ENCODE measurements around the gene OR4C5. TPM values are rescaled to one million over a fixed set of nuclear protein-coding genes. Genes with fewer than 3 reads are reported as not detected.
"Not testable (repeated sequence)": the region's sequence is repeated elsewhere in the genome, so short reads cannot be mapped to it uniquely, and the experiment has no call there.

Gene OR4C5
- total RNA-seq: not detected in 2 replicates

DNA sequence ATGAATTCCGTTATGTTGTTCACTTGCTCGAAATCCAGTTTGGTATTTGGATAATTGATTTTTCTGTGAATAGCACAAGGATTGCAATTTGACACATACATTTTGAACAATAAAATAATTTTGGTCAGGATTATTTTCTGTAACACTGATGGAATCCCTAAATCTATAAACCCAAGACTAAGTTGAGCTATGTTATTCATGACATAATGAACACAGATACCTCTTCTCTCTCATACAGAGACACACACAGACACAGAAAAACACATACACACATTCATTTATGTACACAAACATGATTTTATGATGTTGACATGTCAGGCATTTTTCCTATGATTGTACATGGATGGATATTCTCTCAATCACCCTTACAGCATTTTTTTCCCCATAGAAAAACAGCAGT is at the start of gene OR4C5:
Gene OR4C5 (minus strand): TSS at position 101 of the 400 bp plus-strand sequence. CDS start 0 bp downstream, at position 101.
- no peak for DNase-seq (ENCODE audit: extremely low read depth, low read depth, low spot score)

DNA sequence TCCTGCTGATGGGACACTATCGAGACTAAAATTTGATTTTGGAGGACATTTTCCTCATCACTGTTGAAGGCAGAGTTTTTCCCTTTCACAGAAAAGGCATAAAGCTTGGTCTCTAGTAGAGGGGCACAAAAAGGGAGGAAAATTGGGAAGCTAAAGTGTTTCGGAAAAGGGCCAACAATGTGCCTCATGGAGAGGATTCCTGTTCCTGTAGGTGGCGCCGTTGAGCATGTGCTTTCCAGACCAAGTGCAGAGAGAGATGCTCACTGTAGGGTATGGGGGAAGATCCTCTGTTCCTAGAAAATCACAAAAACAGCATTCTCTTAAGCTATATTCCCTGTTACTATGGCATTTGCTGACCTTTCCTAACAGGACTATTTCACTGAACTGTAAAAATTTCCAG is 18.4 kb upstream of the OR4C5 start:
- DNase-seq (ENCODE audit: extremely low read depth, low read depth, low spot score): no peak

DNA sequence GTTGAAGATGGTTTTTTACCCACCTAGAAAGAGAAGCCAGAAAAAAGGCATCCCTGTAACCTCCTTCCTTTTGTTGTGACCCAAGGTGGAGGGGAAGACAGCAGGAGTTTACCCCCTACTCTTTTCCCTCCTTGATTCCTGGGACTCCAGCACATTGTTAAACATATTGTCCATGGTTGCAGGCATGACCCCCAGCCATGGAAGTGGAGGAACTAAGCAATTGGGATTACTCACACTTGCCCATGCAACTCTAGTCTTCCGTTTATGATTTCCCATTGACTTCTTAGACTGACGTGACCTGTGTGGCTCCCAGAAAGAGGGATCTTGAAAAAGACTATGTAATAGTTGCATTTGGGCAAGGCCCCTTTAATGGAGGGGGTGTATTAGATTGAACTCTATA is 17.9 kb upstream of the OR4C5 start:
- DNase-seq (ENCODE audit: extremely low read depth, low read depth, low spot score): not testable (repeated sequence)

DNA sequence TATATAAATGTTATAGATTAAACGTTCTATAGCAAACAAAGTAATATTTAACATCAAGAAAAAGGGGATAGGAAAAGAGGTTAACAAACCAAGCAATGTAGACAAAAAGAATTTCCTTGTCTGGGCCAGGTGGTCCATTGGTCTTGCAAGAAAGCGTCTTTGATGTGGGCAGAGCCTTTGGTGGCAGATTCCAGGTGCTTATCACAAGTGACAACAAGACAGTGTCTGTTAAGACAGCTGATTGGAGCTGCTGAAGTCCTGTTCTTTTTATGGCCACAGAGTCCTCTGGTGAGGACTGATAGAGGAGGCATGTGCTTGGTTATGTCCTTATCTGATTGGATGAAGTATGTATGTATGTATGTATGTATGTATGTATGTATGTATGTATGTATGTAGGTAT is 5.0 kb downstream of the OR4C5 start:
- DNase-seq (ENCODE audit: extremely low read depth, low read depth, low spot score): not testable (repeated sequence)

- DNase-seq (ENCODE audit: extremely low read depth, low read depth, low spot score): no peak
These were observed 11.6 kb downstream of the OR4C5 start for GRCh38 chr11:48354677-48355076.

DNA sequence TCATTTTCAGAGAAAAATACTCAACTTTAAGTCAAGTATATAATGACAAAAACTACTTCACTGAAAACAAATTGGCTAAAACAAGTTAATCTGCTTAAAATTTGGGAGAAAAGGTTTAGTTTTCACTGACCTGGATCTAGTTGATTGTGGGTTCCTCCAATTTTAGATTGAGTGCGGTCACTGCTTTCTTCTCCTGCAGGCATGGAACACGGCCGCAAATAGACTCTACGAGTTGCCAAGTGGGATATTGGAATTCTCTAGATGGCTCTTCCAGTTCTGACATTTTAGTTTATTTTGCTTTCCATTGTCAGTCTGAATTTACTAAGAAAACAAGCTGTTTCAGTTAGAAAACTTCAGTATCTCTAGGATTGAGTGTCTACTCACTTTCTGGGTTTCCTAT is 12.3 kb downstream of the OR4C5 start:
- DNase-seq (ENCODE audit: extremely low read depth, low read depth, low spot score): no peak

- not testable (repeated sequence) for DNase-seq (ENCODE audit: extremely low read depth, low read depth, low spot score)
These were observed 20.0 kb downstream of the OR4C5 start for GRCh38 chr11:48346286-48346685.

DNA sequence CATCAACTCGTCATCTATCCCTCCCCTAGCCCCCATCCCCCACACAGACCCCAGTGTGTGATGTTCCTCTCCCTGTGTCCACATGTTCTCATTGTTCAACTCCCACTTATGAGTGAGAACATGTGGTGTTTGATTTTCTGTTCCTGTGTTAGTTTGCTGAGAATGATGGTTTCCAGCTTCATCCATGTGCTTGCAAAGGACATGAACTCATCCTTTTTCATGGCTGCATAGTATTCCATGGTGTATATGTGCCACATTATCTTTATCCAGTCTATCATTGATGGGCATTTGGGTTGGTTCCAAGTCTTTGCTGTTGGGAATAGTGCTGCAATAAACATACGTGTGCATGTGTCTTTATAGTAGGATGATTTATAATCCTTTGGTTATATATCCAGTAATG is 23.8 kb downstream of the OR4C5 start:
- DNase-seq (ENCODE audit: extremely low read depth, low read depth, low spot score): not testable (repeated sequence)

- DNase-seq (ENCODE audit: extremely low read depth, low read depth, low spot score): no peak
These were observed 24.8 kb downstream of the OR4C5 start for GRCh38 chr11:48341466-48341865.

GRCh38 chr11:48324620-48325019 is 41.6 kb downstream of the OR4C5 start, which contains the start of gene OR4C3:
OR4C3 (plus strand) TSS chr11:48324920; CDS start chr11:48325022, 102 bp downstream.
- DNase-seq (ENCODE audit: extremely low read depth, low read depth, low spot score): not testable (repeated sequence)

DNA sequence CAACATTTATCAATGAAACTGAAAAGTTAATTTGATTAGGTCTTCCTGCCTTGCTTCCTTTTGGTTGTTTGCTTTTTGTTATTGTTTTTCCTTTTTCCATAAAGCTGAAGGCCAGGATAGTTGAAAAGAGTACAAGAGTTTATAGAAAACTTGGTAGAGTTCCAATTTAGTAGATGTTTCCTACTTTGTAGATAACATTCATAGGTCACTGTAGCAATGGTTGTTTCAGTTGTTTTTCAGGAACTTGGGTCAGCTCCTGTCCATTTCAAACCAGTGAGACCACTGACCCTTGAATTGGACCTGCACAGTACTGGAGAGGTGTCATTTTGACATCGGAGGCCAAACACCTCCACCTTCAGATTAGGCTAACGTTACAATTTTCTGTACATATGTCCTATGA is 46.5 kb downstream of the OR4C5 start:
- not testable (repeated sequence) for DNase-seq (ENCODE audit: extremely low read depth, low read depth, low spot score)

Other genes with a start within 250 kb of the OR4C5 start
- gene OR4B1, start 149.7 kb downstream of the OR4C5 start, total RNA-seq: not detected in 2 replicates
- not detected in 2 replicates for gene OR4X2, start 121.4 kb downstream of the OR4C5 start, total RNA-seq
- gene OR4X1, start 102.6 kb downstream of the OR4C5 start, total RNA-seq: not detected in 2 replicates
- gene OR4S1, start 60.2 kb downstream of the OR4C5 start, total RNA-seq: not detected in 2 replicates
- not detected in 2 replicates for gene OR4C3, start 41.5 kb downstream of the OR4C5 start, total RNA-seq
- gene OR4A47, start 122.3 kb upstream of the OR4C5 start, total RNA-seq: not detected in 2 replicates

All from glomerular endothelial cell (primary cell).